Ectodermal cell (in vitro differentiated cells): Measurements from ENCODE around the gene STARD7.
A peak's percentile ranks its signal among the peaks of the same experiment; 100 is the strongest.

Experiments
- H3K27ac ChIP-seq: 2 replicates; pipeline ENCODE4 v1.7.0; 2013; ENCODE audit warnings: mild to moderate bottlenecking, low read depth, low read length; ENCODE audit not compliant: insufficient read depth, poor library complexity, severe bottlenecking
- H3K27me3 ChIP-seq: 2 replicates; pipeline ENCODE4 v1.7.0; 2013; ENCODE audit warnings: mild to moderate bottlenecking, low read length; ENCODE audit not compliant: insufficient read depth, control insufficient read depth, poor library complexity, severe bottlenecking
- H3K36me3 ChIP-seq: one replicate; pipeline ENCODE4 v1.7.0; 2013; ENCODE audit warnings: low read length; ENCODE audit not compliant: control insufficient read depth, insufficient read depth
- H3K4me1 ChIP-seq: one replicate; pipeline ENCODE4 v1.7.0; 2013; ENCODE audit warnings: low read length; ENCODE audit not compliant: control insufficient read depth, insufficient read depth
- H3K4me3 ChIP-seq: 2 replicates; pipeline ENCODE4 v1.7.0; 2013; ENCODE audit warnings: low read depth, low read length, control low read depth; ENCODE audit not compliant: insufficient read depth
- H3K9me3 ChIP-seq: 2 replicates; pipeline ENCODE4 v1.7.0; 2013; ENCODE audit warnings: mild to moderate bottlenecking, low read length, moderate library complexity; ENCODE audit not compliant: control insufficient read depth
- WGBS, 2 experiments: methylation state at CpG; one replicate each; pipeline ENCODE4 v1.1.7; 2013; ENCODE audit warnings: missing lambda C conversion rate in 2 of 2; 5-methylcytosine and 5-hydroxymethylcytosine counted together

Gene STARD7

DNA sequence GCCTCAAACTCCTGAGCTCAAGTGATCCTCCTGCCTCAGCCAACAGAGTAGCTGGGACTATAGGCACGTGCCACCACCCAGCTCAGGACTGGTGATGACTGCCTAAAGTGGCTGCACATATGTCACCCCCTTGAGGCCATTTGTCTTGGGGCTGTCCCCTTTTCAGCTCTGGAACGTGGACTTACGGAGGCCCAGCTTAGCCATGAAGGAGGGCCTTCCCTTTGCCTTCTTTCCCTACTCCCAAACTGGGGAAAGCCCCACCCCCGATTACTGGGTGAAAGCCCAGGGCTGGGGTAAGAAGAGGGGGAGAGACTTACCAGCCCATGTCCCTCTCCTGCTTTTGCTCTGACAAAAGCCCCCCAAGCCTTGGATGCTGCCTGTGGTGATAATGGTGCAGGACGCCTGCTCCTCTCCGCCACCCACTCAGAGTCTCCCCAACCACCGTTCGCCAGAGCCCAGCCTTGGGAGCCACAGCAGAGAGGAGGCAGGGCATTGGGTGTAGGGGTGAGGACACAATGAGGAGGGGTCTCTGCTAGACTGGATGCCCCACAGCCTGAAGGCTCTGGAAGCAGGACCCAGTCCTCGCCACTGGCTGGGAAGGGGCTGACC, 60.9 kb downstream of the STARD7 start:
- 77 to 78% methylated on average over 9 of the region's 9 CpGs for WGBS, 2 experiments
- H3K27ac ChIP-seq = no peak overlapping the region

DNA sequence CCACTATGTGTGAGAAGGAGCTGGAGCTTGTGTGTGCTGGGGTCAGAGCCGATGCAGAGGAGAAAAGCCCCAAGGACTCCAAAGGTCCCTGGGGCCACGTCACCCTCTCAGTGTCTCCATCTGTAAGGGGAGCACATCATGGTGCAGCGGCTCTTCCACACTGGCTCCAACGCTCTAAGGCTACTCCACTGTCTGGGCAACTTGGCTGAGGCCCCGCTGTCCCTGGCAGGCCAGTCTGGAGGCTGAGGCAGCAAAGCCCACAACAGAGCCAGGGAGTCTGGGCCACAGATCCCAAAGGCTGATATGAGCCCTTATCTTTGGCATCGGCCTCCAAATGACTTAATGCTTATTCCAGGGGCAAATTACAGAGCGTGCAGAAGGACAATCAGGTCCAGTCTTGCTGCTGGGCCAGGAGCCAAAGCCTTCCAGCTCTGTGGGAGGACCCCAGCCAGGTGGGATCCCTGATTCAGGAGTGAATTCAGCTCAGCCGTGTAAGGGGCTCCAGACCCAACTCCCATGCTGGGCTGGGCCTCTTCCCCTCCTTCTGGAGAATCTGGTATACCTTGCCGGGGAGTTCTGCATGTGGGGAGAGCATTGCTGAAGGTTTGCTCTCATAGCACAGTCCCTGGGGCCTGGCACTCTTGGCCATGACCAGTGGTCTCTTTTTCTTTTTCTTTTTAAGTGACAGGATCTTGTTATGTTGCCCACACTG, 61.6 kb downstream of the STARD7 start:
- H3K27me3 ChIP-seq = peaks cover 39% of the 10 kb centered on the region
- H3K36me3 ChIP-seq = no peaks in the 10 kb centered on the region
- H3K4me1 ChIP-seq = peaks cover 22% of the 10 kb centered on the region
- no peak overlapping the region for H3K27ac ChIP-seq
- no peak overlapping the region for H3K4me3 ChIP-seq
- no peaks in the 10 kb centered on the region for H3K9me3 ChIP-seq
- 94% methylated on average over 9 of the region's 9 CpGs for WGBS, 2 experiments

More for the DNA sequence above, 60.9 kb downstream of the STARD7 start:
- Histone ChIP-seq H3K9me3 (no peaks in the 10 kb centered on the region), H3K36me3 (no peaks in the 10 kb centered on the region), H3K27me3 (peaks cover 39% of the 10 kb centered on the region), H3K4me3 (no peak overlapping the region), H3K4me1 (peaks cover 27% of the 10 kb centered on the region)

DNA sequence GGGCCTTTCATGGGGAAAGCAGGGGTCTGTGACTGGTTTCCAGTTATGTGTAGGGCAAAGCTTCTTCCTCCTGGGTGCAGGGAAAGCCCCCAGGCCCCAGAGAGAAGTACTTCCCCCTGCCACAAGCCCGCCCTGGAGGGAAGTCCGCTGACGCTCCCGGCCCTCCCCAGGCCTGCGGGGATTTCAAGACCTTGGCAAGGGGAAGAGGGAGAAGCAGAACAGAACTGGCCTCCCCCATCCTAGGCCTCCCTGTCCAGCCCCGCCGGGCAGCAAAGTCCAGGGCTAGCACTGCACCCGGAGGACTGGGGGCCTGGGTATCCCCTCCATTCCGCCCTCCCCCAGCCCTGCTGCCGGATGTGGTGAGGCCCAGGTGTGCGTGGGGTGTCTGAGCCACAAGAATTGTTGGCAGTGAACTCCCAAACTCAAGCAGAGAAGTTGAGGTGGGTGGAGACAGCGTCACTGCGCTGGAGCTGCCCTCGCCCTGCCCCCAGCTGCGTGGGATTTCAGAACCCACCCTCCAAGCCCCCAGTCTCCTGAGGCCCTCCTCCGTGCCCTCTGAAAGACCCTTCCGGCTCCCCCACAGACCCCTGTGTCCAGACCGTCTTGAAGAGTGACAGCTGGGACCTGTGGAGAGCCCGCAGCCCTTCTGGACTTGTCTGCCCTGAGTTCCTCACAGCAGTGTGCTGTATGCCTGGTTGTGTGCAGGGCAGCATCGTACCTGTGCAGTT, 62.3 kb downstream of the STARD7 start:
- Histone ChIP-seq H3K36me3 (no peaks in the 10 kb centered on the region), H3K9me3 (no peaks in the 10 kb centered on the region), H3K27ac (no peak overlapping the region), H3K4me3 (no peak overlapping the region), H3K27me3 (peaks cover 39% of the 10 kb centered on the region), H3K4me1 (peaks cover 20% of the 10 kb centered on the region)
- WGBS, 2 experiments = 84 to 87% methylated on average over 20 of the region's 20 CpGs

DNA sequence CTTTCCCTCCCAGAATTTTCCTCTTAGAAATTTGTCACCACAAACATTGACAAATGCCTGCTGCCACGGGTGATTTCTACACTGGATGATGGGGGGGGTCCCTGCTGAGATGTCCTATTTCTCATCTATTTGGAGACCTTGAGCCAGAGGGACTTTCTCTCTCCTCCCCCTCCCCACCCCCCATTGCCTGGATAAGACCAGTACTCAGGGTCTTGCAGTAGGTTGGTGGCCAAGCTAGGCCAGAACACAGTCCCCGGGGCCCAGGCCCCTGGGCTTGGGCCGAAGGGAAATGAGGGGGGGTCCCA, 62.8 kb downstream of the STARD7 start:
- no peaks in the 10 kb centered on the region for H3K36me3 ChIP-seq
- H3K27me3 ChIP-seq = peaks cover 39% of the 10 kb centered on the region
- peaks cover 20% of the 10 kb centered on the region for H3K4me1 ChIP-seq
- no peaks in the 10 kb centered on the region for H3K9me3 ChIP-seq
- no peak overlapping the region for H3K4me3 ChIP-seq
- WGBS, 2 experiments = 66 to 77% methylated on average over 2 to 3 of the region's 3 CpGs
- H3K27ac ChIP-seq = no peak overlapping the region

DNA sequence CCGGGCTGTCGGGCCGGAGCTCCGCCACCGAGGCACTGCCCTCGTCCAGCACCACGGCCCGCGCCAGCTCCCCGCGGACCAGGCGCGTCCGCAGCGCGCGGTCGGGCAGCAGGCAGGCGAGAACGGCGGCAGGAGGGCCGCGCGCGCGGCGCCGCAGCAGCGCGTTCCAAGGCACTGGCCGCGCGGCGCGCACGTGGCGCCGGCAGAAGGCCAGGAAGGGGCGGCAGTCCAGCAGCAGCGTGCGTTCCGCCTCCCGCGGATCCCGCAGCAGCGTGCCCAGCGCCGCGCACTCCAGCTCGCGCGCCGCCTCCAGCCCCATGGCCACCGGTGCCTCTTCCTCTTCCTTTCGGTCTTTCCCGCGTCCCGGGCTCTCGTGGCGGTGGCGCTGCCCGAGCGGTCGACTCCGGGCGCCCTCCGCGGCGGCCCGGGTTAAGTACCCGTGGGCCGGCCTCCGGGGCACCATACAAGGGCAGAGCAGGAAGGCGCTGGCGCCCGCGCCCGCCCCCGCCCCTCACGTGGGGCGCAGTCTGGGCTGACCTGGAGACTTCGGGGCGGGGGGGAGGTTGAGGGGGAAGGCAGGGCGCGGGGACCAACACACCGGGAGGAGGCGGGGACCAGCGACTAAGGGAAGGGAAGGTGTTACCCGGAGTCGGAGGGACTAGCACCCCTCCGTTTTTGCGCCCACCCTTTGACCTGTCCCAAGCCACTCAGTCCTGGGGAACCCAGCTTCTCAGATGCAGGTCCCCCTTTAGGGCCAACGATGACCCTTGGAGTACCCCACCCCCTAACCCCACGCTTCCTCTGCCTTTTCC, 63.4 kb downstream of the STARD7 start, which contains the start of gene DUSP2:
DUSP2 (minus strand) TSS at position 405 of the 812 bp plus-strand sequence; CDS start at position 319, 86 bp downstream.
- Histone ChIP-seq H3K4me1 (peaks cover 20% of the 10 kb centered on the region), H3K9me3 (no peaks in the 10 kb centered on the region), H3K27ac (no peak within 1 kb of the TSS), H3K36me3 (no peaks in the 10 kb centered on the region), H3K4me3 (peak within 1 kb of the TSS; percentile 30), H3K27me3 (peaks cover 39% of the 10 kb centered on the region)
- 5 to 6% methylated on average over 94 of the region's 94 CpGs for WGBS, 2 experiments

DNA sequence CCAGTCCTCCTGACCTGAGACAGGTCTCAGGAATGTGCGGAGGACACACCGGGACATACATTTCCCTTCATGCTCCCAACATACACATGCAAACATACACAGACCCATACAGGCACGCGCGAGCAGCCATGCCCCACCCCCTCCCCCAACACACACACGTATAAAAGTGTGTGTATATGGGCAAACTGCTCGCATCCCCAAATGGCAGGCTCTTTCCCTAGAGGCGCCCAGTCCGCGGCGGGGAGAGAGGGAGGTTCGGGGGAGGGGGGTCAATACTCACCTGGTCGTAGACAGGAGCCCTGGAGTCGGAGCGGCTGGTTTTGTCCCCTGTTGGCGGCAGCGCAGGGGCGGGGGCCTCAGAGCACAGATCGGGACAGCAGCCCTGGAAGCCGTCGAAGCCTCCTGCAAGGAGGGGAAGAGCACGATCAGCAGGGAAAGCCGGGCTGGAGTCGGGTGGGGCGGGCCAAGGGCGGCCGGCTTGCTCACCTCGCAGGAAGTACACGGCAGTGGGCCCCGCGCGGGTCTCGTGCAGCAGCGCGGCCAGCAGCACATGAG, 64.1 kb downstream of the STARD7 start:
- WGBS, 2 experiments = 12 to 13% methylated on average over 31 to 34 of the region's 35 CpGs
- Histone ChIP-seq H3K9me3 (no peaks in the 10 kb centered on the region), H3K27ac (no peak overlapping the region), H3K4me3 (peak overlapping the region; percentile 30), H3K36me3 (no peaks in the 10 kb centered on the region), H3K4me1 (peaks cover 20% of the 10 kb centered on the region), H3K27me3 (peaks cover 39% of the 10 kb centered on the region)

DNA sequence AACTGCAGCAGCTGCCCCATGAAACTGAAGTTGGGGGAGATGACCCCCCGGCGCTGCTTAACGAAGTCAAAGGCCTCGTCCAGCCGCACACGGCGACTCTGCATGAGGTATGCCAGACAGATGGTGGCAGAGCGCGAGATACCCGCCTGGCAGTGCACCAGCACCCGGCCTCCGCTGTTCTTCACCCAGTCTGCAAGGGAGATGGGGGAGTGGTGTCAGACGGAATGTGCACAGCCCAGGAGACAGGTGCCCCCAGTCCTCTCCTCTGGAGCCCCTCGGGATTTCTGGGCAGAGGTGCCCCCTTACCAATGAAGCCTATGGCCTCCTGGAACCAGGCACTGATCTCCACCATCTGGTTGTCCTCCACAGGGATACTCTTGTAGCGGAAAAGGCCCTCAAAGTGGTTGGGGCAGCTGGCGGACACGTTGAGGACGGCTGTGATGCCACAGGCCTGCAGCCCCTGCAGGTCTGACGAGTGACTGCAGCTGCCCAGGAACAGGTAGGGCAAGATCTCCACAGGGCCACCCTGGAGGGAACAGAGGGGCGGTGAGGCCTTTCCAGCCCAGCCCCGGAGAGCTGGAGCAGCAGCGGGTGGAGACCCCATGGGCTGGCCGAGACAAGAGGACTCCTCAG, 64.7 kb downstream of the STARD7 start:
- WGBS, 2 experiments = 79 to 80% methylated on average over 23 of the region's 23 CpGs
- Histone ChIP-seq H3K36me3 (no peaks in the 10 kb centered on the region), H3K27me3 (peaks cover 39% of the 10 kb centered on the region), H3K4me1 (peaks cover 20% of the 10 kb centered on the region), H3K4me3 (no peak overlapping the region), H3K27ac (no peak overlapping the region), H3K9me3 (no peaks in the 10 kb centered on the region)

DNA sequence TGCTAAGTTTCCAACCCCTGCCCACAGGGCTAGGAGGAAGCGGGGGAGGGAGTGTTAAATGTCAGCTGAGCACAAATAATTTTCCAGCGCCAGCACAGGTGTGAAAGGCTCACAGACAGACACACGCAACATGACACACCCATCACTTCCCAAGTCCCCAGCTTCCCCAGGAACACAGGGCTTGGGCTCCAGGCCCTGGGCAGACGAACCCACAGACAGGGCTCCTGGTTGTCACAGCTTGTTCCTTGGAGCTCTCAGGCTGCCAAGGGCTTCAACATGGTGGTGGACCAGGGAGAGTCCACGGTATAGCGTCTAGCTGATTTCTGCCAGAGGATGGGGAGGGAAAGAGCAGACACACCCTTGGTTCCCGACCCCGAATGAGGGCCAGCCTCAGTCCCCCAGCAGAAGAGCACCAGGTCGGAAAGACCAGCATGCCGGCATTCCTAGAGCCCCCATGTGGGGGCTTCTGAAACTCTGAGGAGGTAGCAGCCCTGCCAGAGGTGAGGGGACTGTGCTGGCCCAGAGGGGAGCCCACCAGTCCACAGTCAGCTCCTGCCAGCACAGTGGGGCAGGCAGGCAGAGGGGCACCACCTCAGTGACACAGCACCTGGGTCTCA, 65.3 kb downstream of the STARD7 start:
- 90 to 93% methylated on average over 10 of the region's 10 CpGs for WGBS, 2 experiments
- Histone ChIP-seq H3K36me3 (no peaks in the 10 kb centered on the region), H3K27me3 (peaks cover 39% of the 10 kb centered on the region), H3K4me1 (peaks cover 18% of the 10 kb centered on the region), H3K9me3 (no peaks in the 10 kb centered on the region), H3K4me3 (no peak overlapping the region), H3K27ac (no peak overlapping the region)
